ENCODE measurements around the gene SULT1A1.
A peak's percentile ranks its signal among the peaks of the same experiment; 100 is the strongest.

SULT1A1 gene

GRCh38 chr16:28556914-28557320, 52.9 kb downstream of the SULT1A1 start:
- peak; percentile 40 to 72 (median 56) for DNase-seq

- DNase-seq, result peak; percentile 29 to 65 (median 48)
These were observed 54.3 kb downstream of the SULT1A1 start for GRCh38 chr16:28555561-28555960.
